Gastrocnemius medialis (tissue), 4 donors: ENCODE data around the gene SERPINB6.

Experiments used
- POLR2A ChIP-seq, 2 donors: fragments of 450-650 bp; IDR thresholded peaks; one replicate each; pipeline ENCODE4 v1.6.1; 2017; ENCODE audit warnings: antibody characterized with exemption in 2 of 2, mild to moderate bottlenecking in 2 of 2, moderate library complexity in 2 of 2
- TF ChIP-seq, protein P1 (sequence below), 5 experiments: fragments of 450-650 bp in 3 of 5; fragments of 200-600 bp in 2 of 5; sonication (generic) in 2 of 5; IDR thresholded peaks in 4 of 5; conservative IDR thresholded peaks in 1 of 5; 1 replicate in 4 of 5; 2 replicates in 1 of 5; pipeline ENCODE4 v1.5.1; 2016 to 2019; ENCODE audit warnings: antibody characterized with exemption in 5 of 5, mild to moderate bottlenecking in 3 of 5, moderate library complexity in 3 of 5

DNA sequence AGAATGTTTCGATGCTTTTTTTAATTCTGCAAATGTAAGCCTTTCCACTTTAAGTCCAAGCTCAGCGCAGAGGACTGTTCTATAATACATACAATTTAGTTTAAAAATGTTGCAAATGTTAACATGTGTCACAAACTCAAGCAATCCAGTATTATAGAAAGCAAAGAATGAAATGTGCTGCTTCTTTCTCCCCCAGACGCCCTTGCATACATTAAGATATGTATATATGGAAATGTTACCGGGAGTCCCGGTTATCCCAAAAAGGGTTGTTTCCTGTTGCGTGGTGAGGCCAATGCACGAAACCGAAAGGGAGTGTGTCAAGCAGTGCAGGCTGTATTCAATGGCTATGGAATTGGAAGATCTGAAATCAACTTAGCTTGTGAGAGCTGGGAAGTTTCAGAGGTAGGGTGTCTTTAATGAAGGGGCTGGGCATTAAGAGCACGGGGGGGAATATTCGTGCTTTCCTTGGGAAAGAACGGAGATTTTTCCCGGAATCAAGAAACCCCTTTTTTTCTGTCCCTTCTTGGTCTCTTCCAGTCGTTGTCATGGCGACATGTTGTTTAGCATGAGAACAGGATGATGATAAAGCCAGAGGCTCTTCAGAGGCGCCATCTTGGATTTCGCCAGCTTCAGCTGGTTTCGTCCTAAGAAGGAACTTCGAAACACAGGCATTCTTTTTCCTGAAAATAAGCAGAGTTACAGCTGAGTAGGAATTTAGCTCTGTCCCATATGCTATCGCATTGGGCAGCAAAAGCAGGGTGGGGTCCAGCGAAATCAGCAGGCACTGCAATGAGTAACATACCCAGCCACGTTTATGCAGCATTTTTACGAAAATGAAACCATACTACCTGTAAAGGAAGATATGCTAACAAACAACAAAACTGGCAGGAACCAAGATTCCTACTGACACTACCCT, 18.2 kb upstream of the SERPINB6 start:
- TF ChIP-seq, protein P1, sequence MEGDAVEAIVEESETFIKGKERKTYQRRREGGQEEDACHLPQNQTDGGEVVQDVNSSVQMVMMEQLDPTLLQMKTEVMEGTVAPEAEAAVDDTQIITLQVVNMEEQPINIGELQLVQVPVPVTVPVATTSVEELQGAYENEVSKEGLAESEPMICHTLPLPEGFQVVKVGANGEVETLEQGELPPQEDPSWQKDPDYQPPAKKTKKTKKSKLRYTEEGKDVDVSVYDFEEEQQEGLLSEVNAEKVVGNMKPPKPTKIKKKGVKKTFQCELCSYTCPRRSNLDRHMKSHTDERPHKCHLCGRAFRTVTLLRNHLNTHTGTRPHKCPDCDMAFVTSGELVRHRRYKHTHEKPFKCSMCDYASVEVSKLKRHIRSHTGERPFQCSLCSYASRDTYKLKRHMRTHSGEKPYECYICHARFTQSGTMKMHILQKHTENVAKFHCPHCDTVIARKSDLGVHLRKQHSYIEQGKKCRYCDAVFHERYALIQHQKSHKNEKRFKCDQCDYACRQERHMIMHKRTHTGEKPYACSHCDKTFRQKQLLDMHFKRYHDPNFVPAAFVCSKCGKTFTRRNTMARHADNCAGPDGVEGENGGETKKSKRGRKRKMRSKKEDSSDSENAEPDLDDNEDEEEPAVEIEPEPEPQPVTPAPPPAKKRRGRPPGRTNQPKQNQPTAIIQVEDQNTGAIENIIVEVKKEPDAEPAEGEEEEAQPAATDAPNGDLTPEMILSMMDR (IDR thresholded peaks at IDR 0.05 in 4 of 5, conservative IDR thresholded peaks at IDR 0.05 in 1 of 5), result no peak
- peak; percentile 39 to 51 for TF ChIP-seq POLR2A (IDR thresholded peaks at IDR 0.05)
